Spleen (tissue), 11 donors: ENCODE measurements around the gene SLC20A1. TPM values are rescaled to one million over a fixed set of nuclear protein-coding genes. Genes with fewer than 3 reads are reported as not detected.
"Not testable (repeated sequence)": the region's sequence is repeated elsewhere in the genome, so short reads cannot be mapped to it uniquely, and the experiment has no call there.

Source experiments
- DNase-seq: peaks from one replicate; pipeline ENCODE4 v3.0.0-alpha.2; 2020
- H3K27ac ChIP-seq, 8 donors: fragments of 200-600 bp; sonication (generic) in 7 of 8; 1 replicate in 4 of 8; 2 replicates in 4 of 8; pipeline versions ENCODE4 v1.5.0 to v1.8.0; 2016 to 2021; ENCODE audit warnings: inconsistent platforms in 4 of 8, mild to moderate bottlenecking in 4 of 8, moderate library complexity in 1 of 8
- H3K27me3 ChIP-seq, 7 donors: fragments of 200-600 bp; sonication (generic) in 6 of 7; replicated peaks in 1 of 7; 1 replicate in 4 of 7; 2 replicates in 3 of 7; pipeline versions ENCODE4 v1.5.0 to v1.8.0; 2016 to 2021; ENCODE audit warnings: inconsistent platforms in 3 of 7, mild to moderate bottlenecking in 1 of 7
- H3K36me3 ChIP-seq, 6 donors: fragments of 200-600 bp; sonication (generic) in 5 of 6; 1 replicate in 4 of 6; 2 replicates in 2 of 6; pipeline versions ENCODE4 v1.5.0 to v1.8.0; 2016 to 2021; ENCODE audit warnings: inconsistent platforms in 2 of 6
- H3K4me1 ChIP-seq, 6 donors: fragments of 200-600 bp; sonication (generic) in 5 of 6; 1 replicate in 3 of 6; 2 replicates in 3 of 6; pipeline versions ENCODE4 v1.5.0 to v1.8.0; 2016 to 2021; ENCODE audit warnings: inconsistent platforms in 3 of 6
- H3K4me3 ChIP-seq, 8 donors: fragments of 200-600 bp; sonication (generic) in 7 of 8; 1 replicate in 4 of 8; 2 replicates in 4 of 8; pipeline versions ENCODE4 v1.5.0 to v1.8.0; 2016 to 2021; ENCODE audit warnings: inconsistent platforms in 4 of 8, mild to moderate bottlenecking in 4 of 8, moderate library complexity in 2 of 8
- H3K9me3 ChIP-seq, 8 donors: fragments of 200-600 bp; sonication (generic) in 7 of 8; 1 replicate in 4 of 8; 2 replicates in 4 of 8; pipeline versions ENCODE4 v1.5.0 to v1.8.0; 2016 to 2021; ENCODE audit warnings: inconsistent platforms in 4 of 8
- CTCF ChIP-seq, 11 experiments: fragments of 200-600 bp in 7 of 11; fragments of 450-650 bp in 4 of 11; sonication (generic) in 4 of 11; IDR thresholded peaks in 8 of 11; conservative IDR thresholded peaks in 3 of 11; 1 replicate in 7 of 11; 2 replicates in 4 of 11; pipeline versions ENCODE4 v1.4.0 to v1.8.0; 2016 to 2021; ENCODE audit warnings: antibody characterized with exemption in 11 of 11, inconsistent platforms in 4 of 11, mild to moderate bottlenecking in 1 of 11
- POLR2A ChIP-seq, 3 donors: fragments of 450-650 bp; IDR thresholded peaks; one replicate each; pipeline ENCODE4 v1.5.1; 2017; ENCODE audit warnings: antibody characterized with exemption in 3 of 3, mild to moderate bottlenecking in 1 of 3
- POLR2AphosphoS5 ChIP-seq, 3 donors: sonication (generic); formaldehyde crosslinking; IDR thresholded peaks; one replicate each; pipeline ENCODE4 v1.5.1; 2017; ENCODE audit warnings: antibody characterized with exemption in 3 of 3
- WGBS, 5 donors: extraction: QIAGEN DNeasy Blood & Tissue Kit in 3 of 5; methylation state at CpG; one replicate each; pipeline versions ENCODE4 v1.1.5 to v1.1.7; 2013 to 2018; 5-methylcytosine and 5-hydroxymethylcytosine counted together
- intact Hi-C: fragments of 100-400 bp; cut with DNase I; formaldehyde crosslinking; loops from one replicate; pipeline ENCODE4 v1.15.0; 2023; ENCODE audit warnings: low total_unique reads
- polyA plus RNA-seq, 3 donors: library from polyadenylated mRNA; stranded (reverse); fragments of 200-250 nt; gene quantifications; one replicate each; pipeline ENCODE4 v1.2.1, GENCODE V29; 2013
- total RNA-seq, 7 donors: library from RNA; depleted of rRNA in 3 of 7; stranded (reverse); fragments of >200 nt in 3 of 7; fragmentation: NEBNext Ultra II Directional in 4 of 7; extraction: Animal tissue kit (Norgen Biotek cat#: 25700) in 4 of 7; gene quantifications; one replicate each; pipeline versions ENCODE4 v1.1.0 to v1.2.1, GENCODE V29; 2016 to 2021
- donor health status: healthy with polysubstance abuse.
- donor health status: DM: no; HTN: no; CAD: no; lungs with moderate emphysema.
- donor health status: DM: no; HTN: no; CAD: no.
- donor health status: Bipolar disorder and iron deficiency.
- donor health status: healthy.
- donor health status: DM: no; HTN: no; CAD: no.
- donor health status: DM: yes; HTN: yes; CAD: no.

SLC20A1 gene
- total and polyA plus RNA-seq, 10 donors: 15.4 to 83.6 (median 57.6) TPM

- peak; percentile 46 for DNase-seq
Measured at GRCh38 chr2:112605926-112606325, 39.8 kb upstream of the SLC20A1 start.

GRCh38 chr2:112606547-112606946, 39.2 kb upstream of the SLC20A1 start:
- DNase-seq: peak; percentile 24
- H3K27ac ChIP-seq: no peak overlapping the region
- peaks cover 0 to 11% (median 0%) of the 10 kb centered on the region in 8 donors for H3K9me3 ChIP-seq
- no peaks in the 10 kb centered on the region for H3K4me1 ChIP-seq
- H3K4me3 ChIP-seq: no peak overlapping the region
- intact Hi-C loops: no loop called here
- 76 to 89% (median 79%) methylated on average over 4 of the region's 4 CpGs for WGBS, 5 donors
- H3K27me3 ChIP-seq: no peaks in the 10 kb centered on the region
- no peak for TF ChIP-seq POLR2AphosphoS5 (IDR thresholded peaks at IDR 0.05)
- no peak for TF ChIP-seq POLR2A (IDR thresholded peaks at IDR 0.05)
- TF ChIP-seq CTCF (IDR thresholded peaks at IDR 0.05 in 8 of 11, conservative IDR thresholded peaks at IDR 0.05 in 3 of 11): no peak
- H3K36me3 ChIP-seq: no peaks in the 10 kb centered on the region

More at GRCh38 chr2:112605926-112606325, 39.8 kb upstream of the SLC20A1 start:
- intact Hi-C loops: no loop called here
- TF ChIP-seq POLR2A (IDR thresholded peaks at IDR 0.05): no peak
- TF ChIP-seq POLR2AphosphoS5 (IDR thresholded peaks at IDR 0.05): no peak
- no peak for TF ChIP-seq CTCF (IDR thresholded peaks at IDR 0.05 in 8 of 11, conservative IDR thresholded peaks at IDR 0.05 in 3 of 11)
- Histone ChIP-seq H3K4me3 (no peak overlapping the region), H3K36me3 (no peaks in the 10 kb centered on the region), H3K9me3 (peaks cover 0 to 11% (median 0%) of the 10 kb centered on the region in 8 donors), H3K27me3 (no peaks in the 10 kb centered on the region), H3K27ac (no peak overlapping the region), H3K4me1 (no peaks in the 10 kb centered on the region)
- WGBS, 5 donors: 87 to 95% (median 91%) methylated on average over 5 of the region's 5 CpGs

GRCh38 chr2:112607680-112608438, 37.9 kb upstream of the SLC20A1 start:
- Histone ChIP-seq H3K27ac (no peak overlapping the region), H3K9me3 (peaks cover 0 to 11% (median 0%) of the 10 kb centered on the region in 8 donors), H3K4me3 (no peak overlapping the region), H3K36me3 (no peaks in the 10 kb centered on the region), H3K27me3 (no peaks in the 10 kb centered on the region), H3K4me1 (no peaks in the 10 kb centered on the region)
- intact Hi-C loops: no loop called here
- DNase-seq: peak; percentile 22
- WGBS, 5 donors: 81 to 92% (median 83%) methylated on average over 8 of the region's 8 CpGs
- TF ChIP-seq POLR2A (IDR thresholded peaks at IDR 0.05) (no peak), POLR2AphosphoS5 (IDR thresholded peaks at IDR 0.05) (no peak), CTCF (IDR thresholded peaks at IDR 0.05 in 8 of 11, conservative IDR thresholded peaks at IDR 0.05 in 3 of 11) (no peak)

- H3K4me3 ChIP-seq, H3K27me3 ChIP-seq, H3K36me3 ChIP-seq, H3K27ac ChIP-seq, DNase-seq, intact Hi-C loops, H3K4me1 ChIP-seq: not testable (repeated sequence)
- H3K9me3 ChIP-seq: peaks cover 0 to 11% (median 0%) of the 10 kb centered on the region in 8 donors
- WGBS, 5 donors: 88 to 97% (median 93%) methylated on average over 4 of the region's 4 CpGs
Measured at GRCh38 chr2:112609320-112609719, 36.4 kb upstream of the SLC20A1 start.

- H3K27ac ChIP-seq, H3K27me3 ChIP-seq, H3K4me3 ChIP-seq, intact Hi-C loops, H3K36me3 ChIP-seq, DNase-seq, H3K4me1 ChIP-seq: not testable (repeated sequence)
- 83 to 100% (median 88%) methylated on average over 1 of the region's 1 CpG for WGBS, 5 donors
- peaks cover 0 to 11% (median 0%) of the 10 kb centered on the region in 8 donors for H3K9me3 ChIP-seq
Measured at GRCh38 chr2:112612283-112612682, 33.5 kb upstream of the SLC20A1 start.
